A549 (cell line): ENCODE results near the gene ARIH1.

Experiments
- CBX2 ChIP-seq: fragments of 200-600 bp; sonication (generic); IDR thresholded peaks from 2 replicates; pipeline ENCODE4 v1.6.1; 2016; ENCODE audit warnings: low read depth, mild to moderate bottlenecking, borderline replicate concordance
- CEBPB ChIP-seq, 2 experiments: fragments of >200 bp in 1 of 2; sonication (Bioruptor Twin) in 1 of 2; formaldehyde crosslinking in 1 of 2; IDR thresholded peaks; 2 replicates each; pipeline ENCODE4 v1.6.1; 2012 to 2016
- CTCF ChIP-seq: fragments of >200 bp; sonication (Bioruptor Twin); formaldehyde crosslinking; IDR thresholded peaks from 3 replicates; pipeline ENCODE4 v1.5.1; 2016
- E2F6 ChIP-seq: IDR thresholded peaks from 2 replicates; pipeline ENCODE4 v1.6.1; 2012; ENCODE audit warnings: low read depth, borderline replicate concordance
- ESRRA ChIP-seq: fragments of 150-350 bp; IDR thresholded peaks from 2 replicates; pipeline ENCODE4 v1.6.1; 2014; ENCODE audit warnings: mild to moderate bottlenecking, low read length, borderline replicate concordance
- MAX ChIP-seq: IDR thresholded peaks from 2 replicates; pipeline ENCODE4 v1.6.1; 2012

DNA sequence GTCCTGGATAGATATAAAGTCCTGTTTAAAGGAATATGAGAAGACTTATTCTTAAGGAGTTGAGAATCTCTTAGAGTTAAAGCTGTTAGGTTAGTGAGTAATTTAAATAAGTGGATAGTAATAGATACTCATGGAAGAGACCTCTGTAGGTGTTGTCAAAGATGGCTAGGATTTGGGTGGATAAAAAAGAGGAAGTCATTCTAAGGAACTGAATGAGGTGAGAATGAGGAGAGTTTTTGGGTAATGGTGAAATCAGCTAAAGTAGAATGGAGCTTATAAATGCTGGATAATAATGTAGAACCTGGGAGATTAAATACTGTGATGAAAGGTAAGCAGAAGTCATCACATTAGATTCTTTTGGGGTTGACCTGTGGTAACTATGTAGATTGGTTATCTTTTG lies 8.1 kb downstream of the ARIH1 start:
- TF ChIP-seq CTCF (no peak), CBX2 (no peak), MAX (no peak), E2F6 (no peak), ESRRA (no peak), CEBPB (IDR thresholded peaks at IDR 0.05) (no peak)
